ENCODE measurements around the gene GTF3A.
A peak's percentile ranks its signal among the peaks of the same experiment; 100 is the strongest.

Gene GTF3A

GRCh38 chr13:27448308-27448707 lies 23.9 kb downstream of the GTF3A start:
- Histone ChIP-seq H2BK12ac (ENCODE audit: low read length) (no peak overlapping the region), H3K9me3 (replicated peaks in 1 of 2; ENCODE audit: control insufficient read depth in 2 of 2, insufficient read depth in 1 of 2, low read depth in 1 of 2, low read length in 2 of 2) (no peaks in the 10 kb centered on the region), H2AK5ac (ENCODE audit: low read depth, low read length) (no peak overlapping the region), H3K14ac (ENCODE audit: low read length) (no peak overlapping the region), H3K4me1 (ENCODE audit: control insufficient read depth in 2 of 2, insufficient read depth in 1 of 2, low read depth in 1 of 2, low read length in 2 of 2) (peaks cover 3 to 5% of the 10 kb centered on the region in 2 donors), H4K91ac (ENCODE audit: low read depth, low read length, poor library complexity) (no peak overlapping the region), H3K9ac (ENCODE audit: low read depth, low read length, poor library complexity) (no peak overlapping the region), H2BK15ac (ENCODE audit: low read length) (no peak overlapping the region), H2AFZ (ENCODE audit: low read length) (no peak overlapping the region), H3K4me2 (ENCODE audit: insufficient read depth, low read length, poor library complexity, severe bottlenecking) (no peak overlapping the region), H3K36me3 (replicated peaks in 1 of 2; ENCODE audit: control insufficient read depth in 2 of 2, insufficient read depth in 2 of 2, low read length in 2 of 2) (peaks cover 0 to 8% of the 10 kb centered on the region in 2 donors), H3K27ac (replicated peaks; ENCODE audit: low read length) (no peak overlapping the region), H4K8ac (ENCODE audit: low read depth, low read length) (no peak overlapping the region), H3K18ac (ENCODE audit: low read length) (no peak overlapping the region), H2BK5ac (ENCODE audit: low read length) (no peak overlapping the region), H3K4me3 (ENCODE audit: low read length in 2 of 2) (no peak overlapping the region), H3K27me3 (ENCODE audit: control insufficient read depth in 3 of 3, insufficient read depth in 3 of 3, low read depth in 1 of 3, low read length in 3 of 3) (peaks cover 0 to 10% (median 0%) of the 10 kb centered on the region in 3 experiments), H3K4ac (ENCODE audit: low read length) (no peak overlapping the region), H2BK120ac (ENCODE audit: low read depth, low read length) (no peak overlapping the region), H3K23ac (ENCODE audit: low read depth, low read length, poor library complexity) (no peak overlapping the region), H3K79me1 (ENCODE audit: low read depth, low read length) (peaks cover 2% of the 10 kb centered on the region)
- DNase-seq (ENCODE audit: low spot score): no peak
- WGBS, 2 donors (ENCODE audit: extremely low coverage in 2 of 2, insufficient read length in 2 of 2, insufficient replicate concordance in 1 of 2): no CpG with 5 or more reads among the region's 4 CpGs

DNA sequence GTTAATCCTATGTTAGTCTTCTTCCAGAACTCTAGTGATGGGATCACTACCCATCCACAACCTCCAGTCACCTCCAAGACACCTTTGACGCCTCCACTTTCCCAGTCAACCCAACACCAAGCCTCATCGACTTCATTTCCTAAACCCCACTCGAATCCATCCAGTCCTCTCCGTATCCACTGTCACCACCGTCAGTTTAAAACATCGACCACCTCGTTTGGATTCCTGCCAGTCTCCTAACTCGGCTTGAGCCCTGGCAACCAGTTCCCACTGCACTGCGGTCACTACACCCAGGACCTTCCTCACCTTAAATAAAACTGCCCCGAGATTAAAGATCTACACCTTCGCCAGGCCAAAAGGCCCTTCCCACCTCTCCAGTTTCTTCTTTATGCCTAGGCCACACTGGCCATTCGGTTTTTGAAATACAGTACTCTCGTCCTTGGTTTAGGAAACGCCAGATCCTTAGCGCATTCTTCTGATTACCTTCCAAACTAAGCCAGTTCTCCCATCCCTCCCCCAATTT lies 24.7 kb downstream of the GTF3A start:
- no peak for DNase-seq (ENCODE audit: low spot score)
- no peak overlapping the region for H3K14ac ChIP-seq (ENCODE audit: low read length)
- peaks cover 0 to 11% (median 0%) of the 10 kb centered on the region in 3 experiments for H3K27me3 ChIP-seq (ENCODE audit: control insufficient read depth in 3 of 3, insufficient read depth in 3 of 3, low read depth in 1 of 3, low read length in 3 of 3)
- H3K9ac ChIP-seq (ENCODE audit: low read depth, low read length, poor library complexity): no peak overlapping the region
- H2AFZ ChIP-seq (ENCODE audit: low read length): peak overlapping the region; percentile 98
- WGBS, 2 donors (ENCODE audit: extremely low coverage in 2 of 2, insufficient read length in 2 of 2, insufficient replicate concordance in 1 of 2): 100% methylated on average over 3 of the region's 15 CpGs; no CpG with 5 or more reads in 1 of the 2 donors
- H4K8ac ChIP-seq (ENCODE audit: low read depth, low read length): no peak overlapping the region
- no peak overlapping the region for H2BK12ac ChIP-seq (ENCODE audit: low read length)
- H2BK5ac ChIP-seq (ENCODE audit: low read length): no peak overlapping the region
- H2AK5ac ChIP-seq (ENCODE audit: low read depth, low read length): no peak overlapping the region
- H3K23ac ChIP-seq (ENCODE audit: low read depth, low read length, poor library complexity): no peak overlapping the region
- no peaks in the 10 kb centered on the region for H3K9me3 ChIP-seq (replicated peaks in 1 of 2; ENCODE audit: control insufficient read depth in 2 of 2, insufficient read depth in 1 of 2, low read depth in 1 of 2, low read length in 2 of 2)
- peak overlapping the region; percentile 97 for H3K27ac ChIP-seq (replicated peaks; ENCODE audit: low read length)
- H3K36me3 ChIP-seq (replicated peaks in 1 of 2; ENCODE audit: control insufficient read depth in 2 of 2, insufficient read depth in 2 of 2, low read length in 2 of 2): peaks cover 0 to 8% of the 10 kb centered on the region in 2 donors
- H2BK15ac ChIP-seq (ENCODE audit: low read length): no peak overlapping the region
- peak overlapping the region in 1 of 2 donors; percentile 97 for H3K4me3 ChIP-seq (ENCODE audit: low read length in 2 of 2)
- H2BK120ac ChIP-seq (ENCODE audit: low read depth, low read length): no peak overlapping the region
- no peak overlapping the region for H3K4ac ChIP-seq (ENCODE audit: low read length)
- H3K18ac ChIP-seq (ENCODE audit: low read length): no peak overlapping the region
- peak overlapping the region; percentile 63 for H3K4me2 ChIP-seq (ENCODE audit: insufficient read depth, low read length, poor library complexity, severe bottlenecking)
- no peak overlapping the region for H4K91ac ChIP-seq (ENCODE audit: low read depth, low read length, poor library complexity)
- peaks cover 2% of the 10 kb centered on the region for H3K79me1 ChIP-seq (ENCODE audit: low read depth, low read length)
- H3K4me1 ChIP-seq (ENCODE audit: control insufficient read depth in 2 of 2, insufficient read depth in 1 of 2, low read depth in 1 of 2, low read length in 2 of 2): peaks cover 3 to 5% of the 10 kb centered on the region in 2 donors

DNA sequence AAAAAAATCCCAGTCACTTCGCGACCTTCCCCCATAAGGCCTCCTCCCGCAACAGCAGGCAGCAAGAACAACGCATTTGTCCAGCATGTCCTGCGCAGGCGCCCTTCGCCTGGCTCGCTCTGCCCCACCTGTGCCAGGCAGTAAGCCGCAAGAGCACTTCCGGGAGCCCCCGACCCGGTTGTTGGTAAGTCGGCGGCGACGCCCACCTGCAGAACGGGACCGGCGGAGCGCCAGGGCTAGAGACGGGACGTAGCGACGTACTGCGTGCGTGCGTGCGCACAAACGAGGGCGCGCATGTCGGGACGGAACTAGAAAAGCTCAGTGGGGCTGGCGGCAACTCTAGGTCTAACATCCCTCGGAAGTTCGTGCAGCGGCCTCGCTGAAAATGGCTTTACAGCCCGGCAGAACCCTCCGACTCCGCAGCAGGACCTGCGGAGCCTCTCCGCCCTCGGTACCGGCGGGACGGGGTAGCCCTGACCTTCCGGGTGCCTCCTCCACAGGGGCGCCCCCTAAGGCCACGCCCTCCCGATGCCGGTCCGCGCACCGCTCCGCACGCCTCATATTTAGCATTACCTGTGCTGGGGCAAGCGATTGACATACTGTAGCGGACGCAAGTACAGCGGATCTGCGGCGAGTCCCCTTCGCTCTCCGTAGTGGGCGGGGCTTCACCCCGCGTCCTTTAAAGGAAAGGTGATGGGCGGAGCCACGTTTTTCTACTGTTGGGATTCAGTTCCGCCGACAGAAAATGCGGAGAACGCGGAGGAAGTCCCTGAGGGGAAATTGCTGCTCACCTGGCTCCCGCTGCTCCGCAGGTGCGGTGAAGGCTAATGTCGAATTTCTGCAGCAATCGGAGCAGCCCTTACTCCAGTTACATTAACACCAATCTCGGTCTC lies 25.8 kb downstream of the GTF3A start, which contains the start of gene MTIF3:
Gene MTIF3 (minus strand): TSS at position 629 of the 893 bp plus-strand sequence. CDS start 10,116 bp downstream, outside the sequence.
- peak within 1 kb of the TSS; percentile 94 for H4K8ac ChIP-seq (ENCODE audit: low read depth, low read length)

More for the DNA sequence above, 25.8 kb downstream of the GTF3A start, which contains the start of gene MTIF3:
- Histone ChIP-seq H3K27ac (replicated peaks; ENCODE audit: low read length) (peak within 1 kb of the TSS; percentile 97), H2BK120ac (ENCODE audit: low read depth, low read length) (no peak within 1 kb of the TSS), H3K9me3 (replicated peaks in 1 of 2; ENCODE audit: control insufficient read depth in 2 of 2, insufficient read depth in 1 of 2, low read depth in 1 of 2, low read length in 2 of 2) (no peaks in the 10 kb centered on the region), H3K4me3 (ENCODE audit: low read length in 2 of 2) (peak within 1 kb of the TSS; percentile 95 to 97), H3K9ac (ENCODE audit: low read depth, low read length, poor library complexity) (peak within 1 kb of the TSS; percentile 99), H3K27me3 (ENCODE audit: control insufficient read depth in 3 of 3, insufficient read depth in 3 of 3, low read depth in 1 of 3, low read length in 3 of 3) (peaks cover 0 to 11% (median 0%) of the 10 kb centered on the region in 3 experiments), H2BK15ac (ENCODE audit: low read length) (no peak within 1 kb of the TSS), H3K36me3 (replicated peaks in 1 of 2; ENCODE audit: control insufficient read depth in 2 of 2, insufficient read depth in 2 of 2, low read length in 2 of 2) (no peaks in the 10 kb centered on the region), H2AFZ (ENCODE audit: low read length) (peak within 1 kb of the TSS; percentile 98), H3K4me1 (ENCODE audit: control insufficient read depth in 2 of 2, insufficient read depth in 1 of 2, low read depth in 1 of 2, low read length in 2 of 2) (peaks cover 5 to 7% of the 10 kb centered on the region in 2 donors), H3K4ac (ENCODE audit: low read length) (no peak within 1 kb of the TSS), H2BK12ac (ENCODE audit: low read length) (peak within 1 kb of the TSS; percentile 68), H3K79me1 (ENCODE audit: low read depth, low read length) (peaks cover 2% of the 10 kb centered on the region), H3K18ac (ENCODE audit: low read length) (peak within 1 kb of the TSS; percentile 99), H3K23ac (ENCODE audit: low read depth, low read length, poor library complexity) (no peak within 1 kb of the TSS), H4K91ac (ENCODE audit: low read depth, low read length, poor library complexity) (peak within 1 kb of the TSS; percentile 49), H3K14ac (ENCODE audit: low read length) (peak within 1 kb of the TSS; percentile 72), H3K4me2 (ENCODE audit: insufficient read depth, low read length, poor library complexity, severe bottlenecking) (peak within 1 kb of the TSS; percentile 75), H2AK5ac (ENCODE audit: low read depth, low read length) (no peak within 1 kb of the TSS), H2BK5ac (ENCODE audit: low read length) (no peak within 1 kb of the TSS)
- peak; percentile 90 for DNase-seq (ENCODE audit: low spot score)
- WGBS, 2 donors (ENCODE audit: extremely low coverage in 2 of 2, insufficient read length in 2 of 2, insufficient replicate concordance in 1 of 2): no CpG with 5 or more reads among the region's 81 CpGs
